Mammary epithelial cell (primary cell): ENCODE data around the gene XAB2.

ENCODE experiments used
- EZH2 ChIP-seq: IDR thresholded peaks from 2 replicates; pipeline ENCODE4 v1.6.1; 2012; ENCODE audit warnings: low read length, inconsistent platforms, borderline replicate concordance
- TF ChIP-seq, protein P1 (sequence below), 2 donors: IDR thresholded peaks in 1 of 2; conservative IDR thresholded peaks in 1 of 2; 2 replicates each; pipeline ENCODE4 v1.5.1; 2011 to 2012; ENCODE audit warnings: inconsistent platforms in 2 of 2, low read length in 2 of 2, mild to moderate bottlenecking in 2 of 2, control low read depth in 1 of 2, low read depth in 1 of 2; ENCODE audit not compliant: insufficient read depth in 1 of 2; ENCODE audit errors: extremely low read depth in 1 of 2

- TF ChIP-seq, protein P1, sequence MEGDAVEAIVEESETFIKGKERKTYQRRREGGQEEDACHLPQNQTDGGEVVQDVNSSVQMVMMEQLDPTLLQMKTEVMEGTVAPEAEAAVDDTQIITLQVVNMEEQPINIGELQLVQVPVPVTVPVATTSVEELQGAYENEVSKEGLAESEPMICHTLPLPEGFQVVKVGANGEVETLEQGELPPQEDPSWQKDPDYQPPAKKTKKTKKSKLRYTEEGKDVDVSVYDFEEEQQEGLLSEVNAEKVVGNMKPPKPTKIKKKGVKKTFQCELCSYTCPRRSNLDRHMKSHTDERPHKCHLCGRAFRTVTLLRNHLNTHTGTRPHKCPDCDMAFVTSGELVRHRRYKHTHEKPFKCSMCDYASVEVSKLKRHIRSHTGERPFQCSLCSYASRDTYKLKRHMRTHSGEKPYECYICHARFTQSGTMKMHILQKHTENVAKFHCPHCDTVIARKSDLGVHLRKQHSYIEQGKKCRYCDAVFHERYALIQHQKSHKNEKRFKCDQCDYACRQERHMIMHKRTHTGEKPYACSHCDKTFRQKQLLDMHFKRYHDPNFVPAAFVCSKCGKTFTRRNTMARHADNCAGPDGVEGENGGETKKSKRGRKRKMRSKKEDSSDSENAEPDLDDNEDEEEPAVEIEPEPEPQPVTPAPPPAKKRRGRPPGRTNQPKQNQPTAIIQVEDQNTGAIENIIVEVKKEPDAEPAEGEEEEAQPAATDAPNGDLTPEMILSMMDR (conservative IDR thresholded peaks at IDR 0.05 in 1 of 2, IDR thresholded peaks at IDR 0.05 in 1 of 2; ENCODE audit: extremely low read depth in 1 of 2, insufficient read depth in 1 of 2, low read depth in 1 of 2, low read length in 2 of 2): no peak
- no peak for TF ChIP-seq EZH2
Measured at GRCh38 chr19:7610491-7611240, 18.7 kb downstream of the XAB2 start.
